ENCODE results near the gene CHMP3. TPM values are rescaled to one million over a fixed set of nuclear protein-coding genes. Genes with fewer than 3 reads are reported as not detected.

CHMP3 gene
- total RNA-seq, 1 experiment from 2014 or later, result 22.7 TPM

DNA sequence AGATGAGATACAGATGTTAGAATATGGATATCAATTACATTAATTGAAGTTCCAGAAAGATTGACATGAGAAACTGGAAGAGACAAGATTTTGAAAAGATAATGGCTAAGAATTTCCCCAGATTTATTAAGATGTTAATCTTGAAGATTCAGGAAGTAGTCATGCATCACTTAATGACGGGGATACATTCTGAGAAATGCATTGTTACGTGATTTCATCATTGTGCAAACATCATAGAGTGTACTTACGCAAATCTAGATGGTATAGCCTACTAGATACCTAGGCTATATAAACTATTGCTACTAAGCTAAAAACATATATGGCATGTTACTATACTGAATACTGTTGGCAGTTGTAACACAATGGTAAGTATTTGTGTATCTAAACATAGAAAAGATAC, 6.8 kb upstream of the CHMP3 start:
- Mint-ChIP-seq H3K27ac (no peak overlapping the region), H3K27me3 (ENCODE audit: low read depth) (peaks cover 25% of the 10 kb centered on the region), H3K36me3 (no peaks in the 10 kb centered on the region), H3K4me1 (no peaks in the 10 kb centered on the region), H3K9me3 (peaks cover 4% of the 10 kb centered on the region; the same call in 1 of the 2 replicates), H3K4me3 (no peak overlapping the region)
- POLR2A ChIA-PET, result interaction anchor here (0.6 kb wide), 1 partner anchor 128 kb away, joined by 6 read pairs; no protein-coding TSS in a partner anchor
- no peak for ATAC-seq
- TF ChIP-seq JAZF1 (CRISPR knock-in tag; IDR thresholded peaks at IDR 0.05), result no peak
- TF ChIP-seq, protein P1, sequence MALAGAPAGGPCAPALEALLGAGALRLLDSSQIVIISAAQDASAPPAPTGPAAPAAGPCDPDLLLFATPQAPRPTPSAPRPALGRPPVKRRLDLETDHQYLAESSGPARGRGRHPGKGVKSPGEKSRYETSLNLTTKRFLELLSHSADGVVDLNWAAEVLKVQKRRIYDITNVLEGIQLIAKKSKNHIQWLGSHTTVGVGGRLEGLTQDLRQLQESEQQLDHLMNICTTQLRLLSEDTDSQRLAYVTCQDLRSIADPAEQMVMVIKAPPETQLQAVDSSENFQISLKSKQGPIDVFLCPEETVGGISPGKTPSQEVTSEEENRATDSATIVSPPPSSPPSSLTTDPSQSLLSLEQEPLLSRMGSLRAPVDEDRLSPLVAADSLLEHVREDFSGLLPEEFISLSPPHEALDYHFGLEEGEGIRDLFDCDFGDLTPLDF (CRISPR knock-in tag; IDR thresholded peaks at IDR 0.05), result no peak
- no peak for TF ChIP-seq ZMAT4 (CRISPR knock-in tag; IDR thresholded peaks at IDR 0.05)
- TF ChIP-seq ZNF671 (CRISPR knock-in tag; IDR thresholded peaks at IDR 0.05), result no peak
- TF ChIP-seq GTF2I (CRISPR knock-in tag; conservative IDR thresholded peaks at IDR 0.05), result no peak
- TF ChIP-seq, protein P2, sequence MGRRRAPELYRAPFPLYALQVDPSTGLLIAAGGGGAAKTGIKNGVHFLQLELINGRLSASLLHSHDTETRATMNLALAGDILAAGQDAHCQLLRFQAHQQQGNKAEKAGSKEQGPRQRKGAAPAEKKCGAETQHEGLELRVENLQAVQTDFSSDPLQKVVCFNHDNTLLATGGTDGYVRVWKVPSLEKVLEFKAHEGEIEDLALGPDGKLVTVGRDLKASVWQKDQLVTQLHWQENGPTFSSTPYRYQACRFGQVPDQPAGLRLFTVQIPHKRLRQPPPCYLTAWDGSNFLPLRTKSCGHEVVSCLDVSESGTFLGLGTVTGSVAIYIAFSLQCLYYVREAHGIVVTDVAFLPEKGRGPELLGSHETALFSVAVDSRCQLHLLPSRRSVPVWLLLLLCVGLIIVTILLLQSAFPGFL (CRISPR knock-in tag; IDR thresholded peaks at IDR 0.05; ENCODE audit: borderline replicate concordance), result no peak
- TF ChIP-seq TEAD4 (CRISPR knock-in tag; IDR thresholded peaks at IDR 0.05), result no peak
- no peak for TF ChIP-seq ZNF219 (CRISPR knock-in tag; IDR thresholded peaks at IDR 0.05; ENCODE audit: borderline replicate concordance)
- TF ChIP-seq, protein P3, sequence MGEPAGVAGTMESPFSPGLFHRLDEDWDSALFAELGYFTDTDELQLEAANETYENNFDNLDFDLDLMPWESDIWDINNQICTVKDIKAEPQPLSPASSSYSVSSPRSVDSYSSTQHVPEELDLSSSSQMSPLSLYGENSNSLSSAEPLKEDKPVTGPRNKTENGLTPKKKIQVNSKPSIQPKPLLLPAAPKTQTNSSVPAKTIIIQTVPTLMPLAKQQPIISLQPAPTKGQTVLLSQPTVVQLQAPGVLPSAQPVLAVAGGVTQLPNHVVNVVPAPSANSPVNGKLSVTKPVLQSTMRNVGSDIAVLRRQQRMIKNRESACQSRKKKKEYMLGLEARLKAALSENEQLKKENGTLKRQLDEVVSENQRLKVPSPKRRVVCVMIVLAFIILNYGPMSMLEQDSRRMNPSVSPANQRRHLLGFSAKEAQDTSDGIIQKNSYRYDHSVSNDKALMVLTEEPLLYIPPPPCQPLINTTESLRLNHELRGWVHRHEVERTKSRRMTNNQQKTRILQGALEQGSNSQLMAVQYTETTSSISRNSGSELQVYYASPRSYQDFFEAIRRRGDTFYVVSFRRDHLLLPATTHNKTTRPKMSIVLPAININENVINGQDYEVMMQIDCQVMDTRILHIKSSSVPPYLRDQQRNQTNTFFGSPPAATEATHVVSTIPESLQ (CRISPR knock-in tag; IDR thresholded peaks at IDR 0.05), result no peak
- no peak for TF ChIP-seq FOXP1 (CRISPR knock-in tag; IDR thresholded peaks at IDR 0.05; ENCODE audit: borderline replicate concordance)
- TF ChIP-seq ZNF121 (CRISPR knock-in tag; IDR thresholded peaks at IDR 0.05), result no peak
- no peak for TF ChIP-seq NFYB (CRISPR knock-in tag; conservative IDR thresholded peaks at IDR 0.05; ENCODE audit: low read depth)
- no peak for DNase-seq (ENCODE audit: low spot score)
- CTCF ChIA-PET, result interaction anchor here (0.6 kb wide), 1 partner anchor 66 kb away, joined by 3 read pairs; no protein-coding TSS in a partner anchor

GRCh38 chr2:86566821-86567190, 3.6 kb upstream of the CHMP3 start:
- Mint-ChIP-seq H3K4me3 (no peak overlapping the region), H3K36me3 (peaks cover 6% of the 10 kb centered on the region), H3K4me1 (peaks cover 11% of the 10 kb centered on the region), H3K27ac (no peak overlapping the region), H3K9me3 (peaks cover 17% of the 10 kb centered on the region), H3K27me3 (ENCODE audit: low read depth) (peaks cover 39% of the 10 kb centered on the region)
- POLR2A ChIA-PET, result no interaction called here
- no peak for TF ChIP-seq ZNF232 (CRISPR knock-in tag; IDR thresholded peaks at IDR 0.05)
- TF ChIP-seq IRF2 (CRISPR knock-in tag; IDR thresholded peaks at IDR 0.05; ENCODE audit: borderline replicate concordance, low read depth), result no peak
- TF ChIP-seq NFE2L1 (CRISPR knock-in tag; IDR thresholded peaks at IDR 0.05), result no peak
- TF ChIP-seq, protein P4, sequence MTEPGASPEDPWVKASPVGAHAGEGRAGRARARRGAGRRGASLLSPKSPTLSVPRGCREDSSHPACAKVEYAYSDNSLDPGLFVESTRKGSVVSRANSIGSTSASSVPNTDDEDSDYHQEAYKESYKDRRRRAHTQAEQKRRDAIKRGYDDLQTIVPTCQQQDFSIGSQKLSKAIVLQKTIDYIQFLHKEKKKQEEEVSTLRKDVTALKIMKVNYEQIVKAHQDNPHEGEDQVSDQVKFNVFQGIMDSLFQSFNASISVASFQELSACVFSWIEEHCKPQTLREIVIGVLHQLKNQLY (CRISPR knock-in tag; IDR thresholded peaks at IDR 0.05), result no peak
- no peak for TF ChIP-seq MXD4 (CRISPR knock-in tag; IDR thresholded peaks at IDR 0.05; ENCODE audit: borderline replicate concordance)
- TF ChIP-seq E2F5 (CRISPR knock-in tag; IDR thresholded peaks at IDR 0.05), result no peak
- TF ChIP-seq GTF2I (CRISPR knock-in tag; conservative IDR thresholded peaks at IDR 0.05), result no peak
- DNase-seq (ENCODE audit: low spot score) (no peak), ATAC-seq (no peak)
- CTCF ChIA-PET, result no interaction called here
